Measurements from ENCODE around the gene GLI3. TPM values are rescaled to one million over a fixed set of nuclear protein-coding genes. Genes with fewer than 3 reads are reported as not detected.

GLI3 gene
- total RNA-seq, 1 donor = 4.3 TPM

DNA sequence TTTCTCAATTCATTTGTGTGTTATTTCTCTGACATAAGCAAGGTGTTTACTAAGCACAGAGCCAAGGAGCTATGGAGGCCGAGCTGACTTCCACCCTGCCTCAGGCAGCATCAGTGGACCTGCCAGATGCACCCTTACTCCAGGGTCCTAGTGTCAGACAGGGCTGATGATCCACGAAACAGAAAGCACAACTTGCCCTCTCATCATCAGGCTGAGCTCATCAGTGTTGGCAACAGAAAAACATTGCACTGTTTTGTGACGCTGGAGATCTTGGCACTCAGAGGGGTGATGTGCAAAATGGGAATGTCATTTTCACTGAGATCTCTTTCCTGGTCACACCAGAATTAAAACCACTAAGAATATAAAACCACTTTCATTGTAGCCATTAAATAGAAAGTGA lies 201.8 kb downstream of the GLI3 start:
- no peak for DNase-seq (ENCODE audit: low read depth)
- H3K4me3 ChIP-seq (ENCODE audit: low read depth, low read length) = no peak overlapping the region

GRCh38 chr7:42033480-42033879 lies 203.5 kb downstream of the GLI3 start:
- no peak for DNase-seq (ENCODE audit: low read depth)
- no peak overlapping the region for H3K4me3 ChIP-seq (ENCODE audit: low read depth, low read length)
- TF ChIP-seq, protein P1, sequence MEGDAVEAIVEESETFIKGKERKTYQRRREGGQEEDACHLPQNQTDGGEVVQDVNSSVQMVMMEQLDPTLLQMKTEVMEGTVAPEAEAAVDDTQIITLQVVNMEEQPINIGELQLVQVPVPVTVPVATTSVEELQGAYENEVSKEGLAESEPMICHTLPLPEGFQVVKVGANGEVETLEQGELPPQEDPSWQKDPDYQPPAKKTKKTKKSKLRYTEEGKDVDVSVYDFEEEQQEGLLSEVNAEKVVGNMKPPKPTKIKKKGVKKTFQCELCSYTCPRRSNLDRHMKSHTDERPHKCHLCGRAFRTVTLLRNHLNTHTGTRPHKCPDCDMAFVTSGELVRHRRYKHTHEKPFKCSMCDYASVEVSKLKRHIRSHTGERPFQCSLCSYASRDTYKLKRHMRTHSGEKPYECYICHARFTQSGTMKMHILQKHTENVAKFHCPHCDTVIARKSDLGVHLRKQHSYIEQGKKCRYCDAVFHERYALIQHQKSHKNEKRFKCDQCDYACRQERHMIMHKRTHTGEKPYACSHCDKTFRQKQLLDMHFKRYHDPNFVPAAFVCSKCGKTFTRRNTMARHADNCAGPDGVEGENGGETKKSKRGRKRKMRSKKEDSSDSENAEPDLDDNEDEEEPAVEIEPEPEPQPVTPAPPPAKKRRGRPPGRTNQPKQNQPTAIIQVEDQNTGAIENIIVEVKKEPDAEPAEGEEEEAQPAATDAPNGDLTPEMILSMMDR (IDR thresholded peaks at IDR 0.05; ENCODE audit: insufficient read depth, low read depth, low read length) = no peak

More for the DNA sequence above, 201.8 kb downstream of the GLI3 start:
- TF ChIP-seq, protein P1 (IDR thresholded peaks at IDR 0.05; ENCODE audit: insufficient read depth, low read depth, low read length) = no peak

DNA sequence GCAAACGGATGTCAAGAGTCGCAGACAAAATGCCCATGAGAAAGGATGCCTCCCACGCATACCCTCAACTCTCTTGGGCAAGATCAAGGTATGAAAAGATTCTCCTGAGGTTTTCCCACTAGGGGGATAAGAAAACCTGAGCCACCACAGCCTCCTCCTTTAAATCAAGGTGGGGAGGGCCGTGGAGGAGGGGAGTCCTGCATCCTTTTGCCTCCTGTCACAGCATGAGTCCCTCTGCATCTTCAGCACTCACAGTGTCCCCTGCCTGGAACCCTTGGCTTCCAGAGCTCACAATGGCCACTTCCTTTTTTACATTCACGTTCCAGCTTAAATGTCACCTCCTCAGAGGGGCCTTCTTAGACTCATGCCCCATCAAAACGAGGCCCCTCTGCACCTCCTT lies 207.6 kb downstream of the GLI3 start:
- TF ChIP-seq, protein P1 (IDR thresholded peaks at IDR 0.05; ENCODE audit: insufficient read depth, low read depth, low read length) = no peak
- H3K4me3 ChIP-seq (ENCODE audit: low read depth, low read length) = no peak overlapping the region
- DNase-seq (ENCODE audit: low read depth) = no peak

DNA sequence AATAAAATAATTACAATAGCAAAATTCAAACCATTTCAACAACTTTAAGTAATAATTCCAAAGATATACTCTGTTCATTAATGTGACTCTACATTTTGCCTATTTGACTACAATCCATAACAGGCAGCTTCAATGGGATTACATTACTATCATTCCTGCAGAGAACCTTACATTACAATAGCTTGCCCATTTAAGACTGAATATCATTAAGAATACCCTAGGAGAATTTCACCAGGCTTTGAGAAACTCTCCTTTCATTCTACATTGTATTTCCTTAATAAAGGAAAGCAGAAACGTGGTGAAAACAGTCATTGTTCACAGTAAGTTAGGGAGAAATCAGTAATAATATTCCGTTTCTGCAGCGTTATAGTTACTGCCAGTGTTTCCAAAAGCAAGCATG lies 209.5 kb downstream of the GLI3 start:
- no peak overlapping the region for H3K4me3 ChIP-seq (ENCODE audit: low read depth, low read length)
- DNase-seq (ENCODE audit: low read depth) = no peak
- TF ChIP-seq, protein P1 (IDR thresholded peaks at IDR 0.05; ENCODE audit: insufficient read depth, low read depth, low read length) = no peak

GRCh38 chr7:42026622-42027197 lies 210.3 kb downstream of the GLI3 start:
- TF ChIP-seq, protein P1 (IDR thresholded peaks at IDR 0.05; ENCODE audit: insufficient read depth, low read depth, low read length) = no peak
- no peak overlapping the region for H3K4me3 ChIP-seq (ENCODE audit: low read depth, low read length)
- no peak for DNase-seq (ENCODE audit: low read depth)

- TF ChIP-seq, protein P1 (IDR thresholded peaks at IDR 0.05; ENCODE audit: insufficient read depth, low read depth, low read length) = no peak
- H3K4me3 ChIP-seq (ENCODE audit: low read depth, low read length) = no peak overlapping the region
- DNase-seq (ENCODE audit: low read depth) = no peak
These were observed 211.2 kb downstream of the GLI3 start for GRCh38 chr7:42025635-42026375.

Data from fibroblast of villous mesenchyme (primary cell).